ENCODE data around the gene FBXO40. TPM values are rescaled to one million over a fixed set of nuclear protein-coding genes. Genes with fewer than 3 reads are reported as not detected.

Gene FBXO40
- total RNA-seq, 1 experiment from 2014 or later: not detected

- Histone ChIP-seq H3K27me3 (ENCODE audit: low read length) (no peaks in the 10 kb centered on the region), H3K9me3 (ENCODE audit: low read length) (no peaks in the 10 kb centered on the region), H2AFZ (ENCODE audit: low read length) (no peak overlapping the region), H3K9ac (ENCODE audit: low read length) (no peak overlapping the region), H3K79me2 (ENCODE audit: low read length) (no peaks in the 10 kb centered on the region), H3K36me3 (ENCODE audit: low read depth, low read length) (no peaks in the 10 kb centered on the region), H3K4me1 (ENCODE audit: insufficient read depth, low read length) (peaks cover 4% of the 10 kb centered on the region; the same call in 1 of the 2 replicates), H4K20me1 (ENCODE audit: low read length) (no peaks in the 10 kb centered on the region), H3K27ac (ENCODE audit: low read length) (no peak overlapping the region), H3K4me3 (ENCODE audit: low read length) (no peak overlapping the region), H3K9me2 (replicated peaks; ENCODE audit: low read length) (no peaks in the 10 kb centered on the region), H3F3A (ENCODE audit: low read length, unreplicated experiment) (no peaks in the 10 kb centered on the region), H3K4me2 (ENCODE audit: low read length) (no peak overlapping the region)
- intact Hi-C loops (cut with micrococcal nuclease): no loop called here
- ATAC-seq (no peak), DNase-seq (no peak)
- no TSS peak for BruUV-seq (replicated peaks)
- TF ChIP-seq EZH2phosphoT487 (IDR thresholded peaks at IDR 0.05; ENCODE audit: borderline replicate concordance, low read length) (no peak), EZH2 (IDR thresholded peaks at IDR 0.05; ENCODE audit: low read length, unreplicated experiment) (no peak)
- TF ChIP-seq, protein P1, sequence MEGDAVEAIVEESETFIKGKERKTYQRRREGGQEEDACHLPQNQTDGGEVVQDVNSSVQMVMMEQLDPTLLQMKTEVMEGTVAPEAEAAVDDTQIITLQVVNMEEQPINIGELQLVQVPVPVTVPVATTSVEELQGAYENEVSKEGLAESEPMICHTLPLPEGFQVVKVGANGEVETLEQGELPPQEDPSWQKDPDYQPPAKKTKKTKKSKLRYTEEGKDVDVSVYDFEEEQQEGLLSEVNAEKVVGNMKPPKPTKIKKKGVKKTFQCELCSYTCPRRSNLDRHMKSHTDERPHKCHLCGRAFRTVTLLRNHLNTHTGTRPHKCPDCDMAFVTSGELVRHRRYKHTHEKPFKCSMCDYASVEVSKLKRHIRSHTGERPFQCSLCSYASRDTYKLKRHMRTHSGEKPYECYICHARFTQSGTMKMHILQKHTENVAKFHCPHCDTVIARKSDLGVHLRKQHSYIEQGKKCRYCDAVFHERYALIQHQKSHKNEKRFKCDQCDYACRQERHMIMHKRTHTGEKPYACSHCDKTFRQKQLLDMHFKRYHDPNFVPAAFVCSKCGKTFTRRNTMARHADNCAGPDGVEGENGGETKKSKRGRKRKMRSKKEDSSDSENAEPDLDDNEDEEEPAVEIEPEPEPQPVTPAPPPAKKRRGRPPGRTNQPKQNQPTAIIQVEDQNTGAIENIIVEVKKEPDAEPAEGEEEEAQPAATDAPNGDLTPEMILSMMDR (conservative IDR thresholded peaks at IDR 0.05; ENCODE audit: low read depth, low read length): no peak
- POLR2A ChIA-PET (ENCODE audit: unreplicated experiment): no interaction called here
- CTCF ChIA-PET: no interaction called here
Measured at GRCh38 chr3:121654493-121655385, 61.6 kb downstream of the FBXO40 start.

DNA sequence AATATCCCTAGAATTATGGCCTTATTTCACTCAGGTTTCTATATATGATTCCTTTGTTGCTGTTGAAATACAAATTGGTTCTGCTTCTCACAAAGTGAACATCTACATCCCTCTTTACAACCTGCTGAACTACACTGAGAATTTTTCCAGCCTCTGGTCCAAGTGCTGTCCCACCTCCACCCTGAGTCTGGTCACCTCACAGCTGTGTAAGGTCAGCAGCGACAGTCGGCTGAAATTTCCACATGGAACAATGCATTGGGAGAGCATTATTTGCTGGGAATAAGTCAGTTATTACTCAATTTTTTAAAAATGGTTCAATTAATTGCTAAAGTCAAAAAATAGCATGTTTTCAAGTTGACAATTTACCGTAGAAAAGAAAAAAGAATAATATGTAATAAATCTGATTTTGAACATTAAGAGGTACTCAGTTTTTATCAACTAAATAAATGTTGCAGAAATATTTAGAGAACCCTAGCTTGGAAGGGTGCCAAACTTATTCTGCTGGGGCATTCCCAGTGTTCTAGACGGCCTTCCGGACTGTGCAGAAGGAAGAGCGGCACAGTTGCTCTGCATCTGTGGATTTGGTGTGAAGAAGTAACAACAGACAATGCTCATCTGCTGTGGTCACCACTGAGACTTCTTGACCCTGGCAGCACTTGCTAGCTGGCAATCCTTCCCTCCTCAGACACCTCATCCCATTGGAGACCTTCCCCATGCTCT, 65.7 kb downstream of the FBXO40 start:
- intact Hi-C loops (cut with micrococcal nuclease): no loop called here
- no peaks in the 10 kb centered on the region for H3F3A ChIP-seq (ENCODE audit: low read length, unreplicated experiment)
- POLR2A ChIA-PET (ENCODE audit: unreplicated experiment): no interaction called here
- no peak overlapping the region for H3K27ac ChIP-seq (ENCODE audit: low read length)
- no peaks in the 10 kb centered on the region for H3K79me2 ChIP-seq (ENCODE audit: low read length)
- H3K9me3 ChIP-seq (ENCODE audit: low read length): no peaks in the 10 kb centered on the region
- H3K4me2 ChIP-seq (ENCODE audit: low read length): no peak overlapping the region
- no TSS peak for BruUV-seq (replicated peaks)
- H3K9me2 ChIP-seq (replicated peaks; ENCODE audit: low read length): no peaks in the 10 kb centered on the region
- H4K20me1 ChIP-seq (ENCODE audit: low read length): no peaks in the 10 kb centered on the region
- ATAC-seq: no peak
- TF ChIP-seq EZH2 (IDR thresholded peaks at IDR 0.05; ENCODE audit: low read length, unreplicated experiment) (no peak), EZH2phosphoT487 (IDR thresholded peaks at IDR 0.05; ENCODE audit: borderline replicate concordance, low read length) (no peak)
- TF ChIP-seq, protein P1 (conservative IDR thresholded peaks at IDR 0.05; ENCODE audit: low read depth, low read length): no peak
- H3K9ac ChIP-seq (ENCODE audit: low read length): no peak overlapping the region
- no peak overlapping the region for H2AFZ ChIP-seq (ENCODE audit: low read length)
- no peak for DNase-seq
- no peak overlapping the region for H3K4me3 ChIP-seq (ENCODE audit: low read length)
- CTCF ChIA-PET: no interaction called here
- peaks cover 5% of the 10 kb centered on the region for H3K36me3 ChIP-seq (ENCODE audit: low read depth, low read length)
- no peaks in the 10 kb centered on the region for H3K4me1 ChIP-seq (ENCODE audit: insufficient read depth, low read length)
- H3K27me3 ChIP-seq (ENCODE audit: low read length): no peaks in the 10 kb centered on the region

Data from PC-3 (cell line).